Type B pancreatic cell (in vitro differentiated cells): ENCODE data around the gene GRK6. TPM values are rescaled to one million over a fixed set of nuclear protein-coding genes. Genes with fewer than 3 reads are reported as not detected.

ENCODE experiments used
- DNase-seq: peaks from one replicate; pipeline ENCODE4 v3.0.0; 2021; ENCODE audit warnings: mixed read lengths; ENCODE audit not compliant: unreplicated experiment; ENCODE audit errors: extremely low spot score
- H3K27ac Mint-ChIP-seq: 2 replicates; pipeline ENCODE4 v1.8.0; 2021; ENCODE audit warnings: mild to moderate bottlenecking, mixed read lengths
- H3K27me3 Mint-ChIP-seq: 2 replicates; pipeline ENCODE4 v1.8.0; 2021; ENCODE audit warnings: mixed read lengths
- H3K36me3 Mint-ChIP-seq: 2 replicates; pipeline ENCODE4 v1.8.0; 2021; ENCODE audit warnings: mixed read lengths
- H3K4me1 Mint-ChIP-seq: one replicate; pipeline ENCODE4 v1.8.0; 2021; ENCODE audit warnings: mixed read lengths; ENCODE audit not compliant: unreplicated experiment
- H3K4me3 Mint-ChIP-seq: 2 replicates; pipeline ENCODE4 v1.8.0; 2021; ENCODE audit warnings: mild to moderate bottlenecking, mixed read lengths
- H3K9me3 Mint-ChIP-seq: 2 replicates; pipeline ENCODE4 v1.8.0; 2021; ENCODE audit warnings: mixed read lengths
- total RNA-seq: library from RNA; stranded (reverse); gene quantifications from 2 replicates; pipeline ENCODE4 v1.2.1, GENCODE V29; 2021; ENCODE audit warnings: low replicate concordance
- TF ChIP-seq, protein P1 (sequence below): fragments of 200-600 bp; sonication (generic); conservative IDR thresholded peaks from 2 replicates; pipeline ENCODE4 v1.5.0; 2021; ENCODE audit warnings: antibody characterized with exemption, mild to moderate bottlenecking

GRK6 gene
- total RNA-seq, 1 donor from 2014 or later: 47.3 TPM

DNA sequence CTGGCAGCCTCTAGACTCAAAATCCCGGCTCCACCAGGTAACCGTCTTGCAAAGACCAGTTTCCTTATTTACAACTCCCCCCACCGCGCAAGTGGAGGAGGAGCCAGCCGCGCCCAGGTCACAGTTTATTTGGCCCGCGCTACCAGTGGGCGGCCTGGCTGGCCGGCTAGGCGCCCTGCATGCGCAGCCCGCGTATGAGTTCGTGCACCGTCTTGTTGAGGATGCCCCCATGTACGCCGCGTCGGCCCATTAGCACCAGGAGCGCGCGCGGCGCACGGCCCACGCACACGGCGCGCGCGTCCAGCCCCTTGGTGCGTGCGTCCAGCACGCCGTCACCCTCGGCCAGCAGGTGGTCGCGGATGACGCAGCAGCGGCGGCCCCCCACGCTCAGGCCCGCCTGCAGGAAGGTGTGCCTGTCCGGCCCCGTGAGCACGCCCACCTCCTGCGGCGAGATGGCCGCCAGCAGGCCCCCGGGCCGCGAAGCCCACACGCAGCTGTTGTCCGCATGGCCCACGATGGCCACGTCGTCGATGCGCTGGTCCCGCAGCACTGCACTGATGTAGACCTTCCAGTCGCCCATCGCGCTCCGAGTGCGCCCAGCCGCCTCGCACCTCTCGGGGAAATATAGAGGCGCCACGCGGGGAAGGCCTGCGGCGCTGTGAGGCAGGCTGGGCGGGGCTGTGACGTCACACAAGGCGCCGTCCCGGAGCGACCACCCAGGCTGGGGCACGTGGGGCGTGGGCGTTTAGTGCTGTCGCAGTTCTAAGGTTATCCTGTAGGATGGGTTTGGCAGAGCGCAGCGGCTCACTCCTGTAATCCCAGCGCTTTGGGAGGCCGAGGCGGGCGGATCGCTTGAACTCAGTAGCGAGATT lies 26.2 kb upstream of the GRK6 start, which contains the start of gene PFN3:
PFN3 (minus strand) TSS at position 665 of the 872 bp plus-strand sequence; CDS start at position 580, 85 bp downstream.
- H3K4me3 Mint-ChIP-seq: no peak within 1 kb of the TSS
- no peak for DNase-seq
- H3K27me3 Mint-ChIP-seq: peaks cover 43% of the 10 kb centered on the region
- no peaks in the 10 kb centered on the region for H3K9me3 Mint-ChIP-seq
- no peak within 1 kb of the TSS for H3K27ac Mint-ChIP-seq
- peaks cover 8% of the 10 kb centered on the region for H3K4me1 Mint-ChIP-seq
- H3K36me3 Mint-ChIP-seq: no peaks in the 10 kb centered on the region
- TF ChIP-seq, protein P1, sequence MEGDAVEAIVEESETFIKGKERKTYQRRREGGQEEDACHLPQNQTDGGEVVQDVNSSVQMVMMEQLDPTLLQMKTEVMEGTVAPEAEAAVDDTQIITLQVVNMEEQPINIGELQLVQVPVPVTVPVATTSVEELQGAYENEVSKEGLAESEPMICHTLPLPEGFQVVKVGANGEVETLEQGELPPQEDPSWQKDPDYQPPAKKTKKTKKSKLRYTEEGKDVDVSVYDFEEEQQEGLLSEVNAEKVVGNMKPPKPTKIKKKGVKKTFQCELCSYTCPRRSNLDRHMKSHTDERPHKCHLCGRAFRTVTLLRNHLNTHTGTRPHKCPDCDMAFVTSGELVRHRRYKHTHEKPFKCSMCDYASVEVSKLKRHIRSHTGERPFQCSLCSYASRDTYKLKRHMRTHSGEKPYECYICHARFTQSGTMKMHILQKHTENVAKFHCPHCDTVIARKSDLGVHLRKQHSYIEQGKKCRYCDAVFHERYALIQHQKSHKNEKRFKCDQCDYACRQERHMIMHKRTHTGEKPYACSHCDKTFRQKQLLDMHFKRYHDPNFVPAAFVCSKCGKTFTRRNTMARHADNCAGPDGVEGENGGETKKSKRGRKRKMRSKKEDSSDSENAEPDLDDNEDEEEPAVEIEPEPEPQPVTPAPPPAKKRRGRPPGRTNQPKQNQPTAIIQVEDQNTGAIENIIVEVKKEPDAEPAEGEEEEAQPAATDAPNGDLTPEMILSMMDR: no peak

DNA sequence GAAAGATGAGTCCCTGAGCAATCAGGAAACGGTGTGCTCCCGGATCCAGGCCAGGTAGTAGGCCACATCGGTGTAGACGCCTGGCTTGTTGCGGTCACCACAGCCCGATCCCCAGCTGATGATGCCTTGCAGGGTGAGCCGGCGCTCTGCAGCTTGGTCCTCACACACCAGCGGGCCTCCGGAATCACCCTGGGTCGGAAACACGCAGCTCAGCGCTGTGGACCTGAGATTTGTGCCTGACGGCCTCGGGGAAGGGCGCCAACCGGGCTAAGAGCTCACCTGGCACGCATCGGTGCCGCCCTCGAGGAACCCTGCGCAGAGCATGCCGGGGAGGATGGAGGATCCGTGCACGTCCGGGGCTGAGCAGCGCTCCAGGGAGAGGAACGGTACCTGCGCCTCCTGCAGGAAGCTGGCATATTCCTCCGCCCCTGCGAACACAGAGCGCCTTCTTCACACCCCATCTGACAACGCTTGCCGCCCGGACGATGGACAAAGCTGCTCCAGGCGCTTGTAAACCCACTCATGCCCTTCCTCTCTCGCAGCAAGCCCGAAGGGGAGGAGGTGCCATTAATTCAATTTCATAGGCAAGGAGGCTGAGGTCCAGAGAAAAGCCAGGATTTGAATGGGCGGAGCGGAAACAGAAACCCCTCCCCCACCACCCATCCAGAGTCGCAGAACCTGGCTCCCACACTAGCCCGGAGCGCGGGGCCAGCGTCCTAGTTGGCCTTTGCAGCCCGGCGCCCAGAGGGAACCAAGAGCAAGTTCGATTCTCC lies 24.0 kb upstream of the GRK6 start:
- TF ChIP-seq, protein P1: peak; percentile 68
- H3K27me3 Mint-ChIP-seq: peaks cover 58% of the 10 kb centered on the region
- H3K27ac Mint-ChIP-seq: peak overlapping the region; percentile 84
- peak; percentile 82 for DNase-seq
- no peaks in the 10 kb centered on the region for H3K36me3 Mint-ChIP-seq
- H3K9me3 Mint-ChIP-seq: no peaks in the 10 kb centered on the region
- peaks cover 8% of the 10 kb centered on the region for H3K4me1 Mint-ChIP-seq
- peak overlapping the region; percentile 91 for H3K4me3 Mint-ChIP-seq

DNA sequence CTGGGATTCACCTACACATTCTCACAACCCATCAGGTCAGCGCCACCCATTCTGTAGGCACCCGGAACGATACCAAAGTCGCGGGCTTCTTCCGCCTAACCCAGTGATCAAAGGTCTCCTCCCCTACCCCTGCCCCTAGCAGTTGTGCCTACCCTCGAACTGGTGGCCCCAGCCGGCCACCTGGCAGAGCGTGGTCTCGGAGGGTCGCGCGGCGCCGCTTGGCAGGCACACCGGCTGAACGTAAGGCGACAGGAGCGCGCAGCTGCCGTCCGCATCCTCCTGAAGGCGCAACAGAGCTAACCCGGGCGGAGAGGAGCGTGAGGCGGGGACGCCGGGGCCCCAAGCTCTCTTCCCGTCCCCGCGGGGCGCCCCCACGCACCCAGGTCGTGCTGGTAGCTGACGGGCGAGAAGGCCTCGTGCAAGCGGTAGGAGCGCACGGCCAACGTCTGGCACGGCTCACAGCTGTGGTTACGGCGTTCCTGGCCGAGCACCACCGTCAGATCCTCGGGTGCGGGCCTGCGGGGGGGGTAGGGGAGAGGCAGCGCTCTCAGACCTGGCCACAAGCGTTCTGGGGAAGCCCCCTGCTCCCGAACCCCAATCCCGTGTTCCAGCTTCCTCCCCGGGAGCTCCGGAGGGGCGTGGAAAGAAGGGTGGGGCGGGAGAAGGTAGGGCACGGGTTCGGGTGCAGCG lies 23.2 kb upstream of the GRK6 start:
- Mint-ChIP-seq H3K4me1 (peaks cover 8% of the 10 kb centered on the region), H3K36me3 (no peaks in the 10 kb centered on the region), H3K27me3 (peaks cover 61% of the 10 kb centered on the region), H3K9me3 (no peaks in the 10 kb centered on the region), H3K27ac (peak overlapping the region; percentile 84), H3K4me3 (peak overlapping the region; percentile 91)
- DNase-seq: no peak
- TF ChIP-seq, protein P1: no peak

DNA sequence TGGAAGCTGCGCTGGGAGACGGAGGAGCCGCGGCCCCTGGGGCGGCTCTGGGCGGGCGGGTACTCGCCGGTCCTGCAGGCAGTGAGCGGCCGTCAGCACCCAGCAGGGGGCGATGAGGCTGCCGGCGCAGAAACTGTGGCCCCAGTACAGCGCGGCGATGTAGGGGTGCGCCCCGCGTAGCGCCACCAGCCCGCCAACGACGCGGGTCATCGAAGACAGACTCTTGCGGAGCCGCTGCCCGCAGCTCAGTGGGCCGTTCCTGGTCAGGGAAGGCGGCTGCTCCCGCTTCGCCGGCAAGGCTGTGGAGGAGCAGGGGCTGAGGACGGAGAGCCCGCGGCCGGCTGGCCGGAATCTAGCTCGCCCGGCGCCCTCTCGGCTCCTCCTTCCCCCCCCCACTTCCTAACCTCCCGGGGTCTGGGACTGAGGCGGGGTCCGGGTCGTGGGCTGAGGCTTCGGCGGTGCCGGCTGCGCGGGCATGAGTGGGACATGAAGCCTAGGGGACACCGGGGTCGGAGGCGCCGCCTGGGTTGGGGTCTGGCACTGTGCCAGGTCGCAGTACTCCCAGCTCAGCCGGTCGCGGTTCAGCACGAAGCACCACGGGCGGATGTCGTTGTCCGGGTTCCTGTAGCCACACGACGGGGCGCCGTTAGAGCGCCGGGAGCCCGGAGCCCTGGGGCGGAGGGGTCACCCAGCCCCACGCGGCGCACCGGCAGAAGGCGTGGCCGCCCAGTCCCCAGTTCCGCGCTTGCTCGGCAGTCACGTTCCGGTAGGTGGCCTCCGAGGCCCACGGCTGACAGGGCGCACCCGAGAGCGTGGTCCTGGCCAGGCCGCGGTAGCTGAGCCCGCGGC lies 22.5 kb upstream of the GRK6 start:
- H3K36me3 Mint-ChIP-seq: no peaks in the 10 kb centered on the region
- peaks cover 8% of the 10 kb centered on the region for H3K4me1 Mint-ChIP-seq
- TF ChIP-seq, protein P1: peak; percentile 78
- no peaks in the 10 kb centered on the region for H3K9me3 Mint-ChIP-seq
- DNase-seq: peak; percentile 82
- peak overlapping the region; percentile 91 for H3K4me3 Mint-ChIP-seq
- H3K27ac Mint-ChIP-seq: no peak overlapping the region
- peaks cover 63% of the 10 kb centered on the region for H3K27me3 Mint-ChIP-seq
